Upper lobe of left lung (tissue), 4 donors: ENCODE results near the gene RSF1.

ENCODE experiments used
- CTCF ChIP-seq, 6 experiments: fragments of 450-650 bp in 4 of 6; fragments of 200-600 bp in 2 of 6; sonication (generic) in 2 of 6; IDR thresholded peaks; one replicate each; pipeline ENCODE4 v1.5.1; 2016 to 2019; ENCODE audit warnings: antibody characterized with exemption in 6 of 6
- EP300 ChIP-seq, 4 donors: sonication (generic); formaldehyde crosslinking; IDR thresholded peaks; one replicate each; pipeline ENCODE4 v1.5.1; 2017; ENCODE audit warnings: antibody characterized with exemption in 4 of 4, control low read depth in 2 of 4
- POLR2A ChIP-seq, 4 donors: fragments of 450-650 bp; IDR thresholded peaks; one replicate each; pipeline ENCODE4 v1.5.1; 2016 to 2017; ENCODE audit warnings: antibody characterized with exemption in 4 of 4, mild to moderate bottlenecking in 2 of 4

GRCh38 chr11:77699425-77699824 is 121.1 kb downstream of the RSF1 start:
- TF ChIP-seq CTCF (IDR thresholded peaks at IDR 0.05) (no peak), EP300 (IDR thresholded peaks at IDR 0.05) (no peak), POLR2A (IDR thresholded peaks at IDR 0.05) (no peak)
